ENCODE results near the gene PTMS. TPM values are rescaled to one million over a fixed set of nuclear protein-coding genes. Genes with fewer than 3 reads are reported as not detected.

PTMS gene
- total and polyA plus RNA-seq, 2 experiments from 2014 or later, result 111 to 238 TPM

DNA sequence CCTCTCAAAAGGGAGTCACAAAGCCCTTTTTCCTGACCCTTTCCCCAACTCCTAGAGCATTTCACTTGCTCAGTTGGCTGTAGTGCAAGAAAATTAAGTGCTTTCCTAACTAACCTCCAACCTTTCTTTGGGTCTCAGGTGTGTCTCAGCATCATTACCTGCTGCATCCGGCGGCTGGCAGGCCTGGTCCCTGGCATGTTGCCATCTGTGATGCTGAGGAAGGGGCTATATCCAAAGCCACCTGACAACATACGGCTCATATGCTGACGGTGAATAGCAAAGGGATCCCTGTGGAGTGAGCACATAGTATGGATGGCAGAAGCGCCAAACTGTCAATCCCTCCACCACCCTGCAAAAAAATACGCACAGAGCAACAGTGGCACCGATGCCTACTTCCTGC is 14.4 kb upstream of the PTMS start:
- Mint-ChIP-seq H3K4me1 (peaks cover 19% of the 10 kb centered on the region), H3K27me3 (ENCODE audit: insufficient read depth, low read depth, poor library complexity) (peaks cover 19% of the 10 kb centered on the region), H3K27ac (peak overlapping the region; percentile 93; the same call in 1 of the 2 replicates), H3K4me3 (peak overlapping the region; percentile 91), H3K36me3 (ENCODE audit: low read depth) (peaks cover 54% of the 10 kb centered on the region), H3K9me3 (no peaks in the 10 kb centered on the region)
- TF ChIP-seq EZH2phosphoT487 (IDR thresholded peaks at IDR 0.05; ENCODE audit: unreplicated experiment), result no peak
- TF ChIP-seq EZH2 (IDR thresholded peaks at IDR 0.05; ENCODE audit: low read depth, unreplicated experiment), result no peak
- TF ChIP-seq, protein P1, sequence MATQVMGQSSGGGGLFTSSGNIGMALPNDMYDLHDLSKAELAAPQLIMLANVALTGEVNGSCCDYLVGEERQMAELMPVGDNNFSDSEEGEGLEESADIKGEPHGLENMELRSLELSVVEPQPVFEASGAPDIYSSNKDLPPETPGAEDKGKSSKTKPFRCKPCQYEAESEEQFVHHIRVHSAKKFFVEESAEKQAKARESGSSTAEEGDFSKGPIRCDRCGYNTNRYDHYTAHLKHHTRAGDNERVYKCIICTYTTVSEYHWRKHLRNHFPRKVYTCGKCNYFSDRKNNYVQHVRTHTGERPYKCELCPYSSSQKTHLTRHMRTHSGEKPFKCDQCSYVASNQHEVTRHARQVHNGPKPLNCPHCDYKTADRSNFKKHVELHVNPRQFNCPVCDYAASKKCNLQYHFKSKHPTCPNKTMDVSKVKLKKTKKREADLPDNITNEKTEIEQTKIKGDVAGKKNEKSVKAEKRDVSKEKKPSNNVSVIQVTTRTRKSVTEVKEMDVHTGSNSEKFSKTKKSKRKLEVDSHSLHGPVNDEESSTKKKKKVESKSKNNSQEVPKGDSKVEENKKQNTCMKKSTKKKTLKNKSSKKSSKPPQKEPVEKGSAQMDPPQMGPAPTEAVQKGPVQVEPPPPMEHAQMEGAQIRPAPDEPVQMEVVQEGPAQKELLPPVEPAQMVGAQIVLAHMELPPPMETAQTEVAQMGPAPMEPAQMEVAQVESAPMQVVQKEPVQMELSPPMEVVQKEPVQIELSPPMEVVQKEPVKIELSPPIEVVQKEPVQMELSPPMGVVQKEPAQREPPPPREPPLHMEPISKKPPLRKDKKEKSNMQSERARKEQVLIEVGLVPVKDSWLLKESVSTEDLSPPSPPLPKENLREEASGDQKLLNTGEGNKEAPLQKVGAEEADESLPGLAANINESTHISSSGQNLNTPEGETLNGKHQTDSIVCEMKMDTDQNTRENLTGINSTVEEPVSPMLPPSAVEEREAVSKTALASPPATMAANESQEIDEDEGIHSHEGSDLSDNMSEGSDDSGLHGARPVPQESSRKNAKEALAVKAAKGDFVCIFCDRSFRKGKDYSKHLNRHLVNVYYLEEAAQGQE (IDR thresholded peaks at IDR 0.05; ENCODE audit: unreplicated experiment), result no peak
- TF ChIP-seq, protein P2, sequence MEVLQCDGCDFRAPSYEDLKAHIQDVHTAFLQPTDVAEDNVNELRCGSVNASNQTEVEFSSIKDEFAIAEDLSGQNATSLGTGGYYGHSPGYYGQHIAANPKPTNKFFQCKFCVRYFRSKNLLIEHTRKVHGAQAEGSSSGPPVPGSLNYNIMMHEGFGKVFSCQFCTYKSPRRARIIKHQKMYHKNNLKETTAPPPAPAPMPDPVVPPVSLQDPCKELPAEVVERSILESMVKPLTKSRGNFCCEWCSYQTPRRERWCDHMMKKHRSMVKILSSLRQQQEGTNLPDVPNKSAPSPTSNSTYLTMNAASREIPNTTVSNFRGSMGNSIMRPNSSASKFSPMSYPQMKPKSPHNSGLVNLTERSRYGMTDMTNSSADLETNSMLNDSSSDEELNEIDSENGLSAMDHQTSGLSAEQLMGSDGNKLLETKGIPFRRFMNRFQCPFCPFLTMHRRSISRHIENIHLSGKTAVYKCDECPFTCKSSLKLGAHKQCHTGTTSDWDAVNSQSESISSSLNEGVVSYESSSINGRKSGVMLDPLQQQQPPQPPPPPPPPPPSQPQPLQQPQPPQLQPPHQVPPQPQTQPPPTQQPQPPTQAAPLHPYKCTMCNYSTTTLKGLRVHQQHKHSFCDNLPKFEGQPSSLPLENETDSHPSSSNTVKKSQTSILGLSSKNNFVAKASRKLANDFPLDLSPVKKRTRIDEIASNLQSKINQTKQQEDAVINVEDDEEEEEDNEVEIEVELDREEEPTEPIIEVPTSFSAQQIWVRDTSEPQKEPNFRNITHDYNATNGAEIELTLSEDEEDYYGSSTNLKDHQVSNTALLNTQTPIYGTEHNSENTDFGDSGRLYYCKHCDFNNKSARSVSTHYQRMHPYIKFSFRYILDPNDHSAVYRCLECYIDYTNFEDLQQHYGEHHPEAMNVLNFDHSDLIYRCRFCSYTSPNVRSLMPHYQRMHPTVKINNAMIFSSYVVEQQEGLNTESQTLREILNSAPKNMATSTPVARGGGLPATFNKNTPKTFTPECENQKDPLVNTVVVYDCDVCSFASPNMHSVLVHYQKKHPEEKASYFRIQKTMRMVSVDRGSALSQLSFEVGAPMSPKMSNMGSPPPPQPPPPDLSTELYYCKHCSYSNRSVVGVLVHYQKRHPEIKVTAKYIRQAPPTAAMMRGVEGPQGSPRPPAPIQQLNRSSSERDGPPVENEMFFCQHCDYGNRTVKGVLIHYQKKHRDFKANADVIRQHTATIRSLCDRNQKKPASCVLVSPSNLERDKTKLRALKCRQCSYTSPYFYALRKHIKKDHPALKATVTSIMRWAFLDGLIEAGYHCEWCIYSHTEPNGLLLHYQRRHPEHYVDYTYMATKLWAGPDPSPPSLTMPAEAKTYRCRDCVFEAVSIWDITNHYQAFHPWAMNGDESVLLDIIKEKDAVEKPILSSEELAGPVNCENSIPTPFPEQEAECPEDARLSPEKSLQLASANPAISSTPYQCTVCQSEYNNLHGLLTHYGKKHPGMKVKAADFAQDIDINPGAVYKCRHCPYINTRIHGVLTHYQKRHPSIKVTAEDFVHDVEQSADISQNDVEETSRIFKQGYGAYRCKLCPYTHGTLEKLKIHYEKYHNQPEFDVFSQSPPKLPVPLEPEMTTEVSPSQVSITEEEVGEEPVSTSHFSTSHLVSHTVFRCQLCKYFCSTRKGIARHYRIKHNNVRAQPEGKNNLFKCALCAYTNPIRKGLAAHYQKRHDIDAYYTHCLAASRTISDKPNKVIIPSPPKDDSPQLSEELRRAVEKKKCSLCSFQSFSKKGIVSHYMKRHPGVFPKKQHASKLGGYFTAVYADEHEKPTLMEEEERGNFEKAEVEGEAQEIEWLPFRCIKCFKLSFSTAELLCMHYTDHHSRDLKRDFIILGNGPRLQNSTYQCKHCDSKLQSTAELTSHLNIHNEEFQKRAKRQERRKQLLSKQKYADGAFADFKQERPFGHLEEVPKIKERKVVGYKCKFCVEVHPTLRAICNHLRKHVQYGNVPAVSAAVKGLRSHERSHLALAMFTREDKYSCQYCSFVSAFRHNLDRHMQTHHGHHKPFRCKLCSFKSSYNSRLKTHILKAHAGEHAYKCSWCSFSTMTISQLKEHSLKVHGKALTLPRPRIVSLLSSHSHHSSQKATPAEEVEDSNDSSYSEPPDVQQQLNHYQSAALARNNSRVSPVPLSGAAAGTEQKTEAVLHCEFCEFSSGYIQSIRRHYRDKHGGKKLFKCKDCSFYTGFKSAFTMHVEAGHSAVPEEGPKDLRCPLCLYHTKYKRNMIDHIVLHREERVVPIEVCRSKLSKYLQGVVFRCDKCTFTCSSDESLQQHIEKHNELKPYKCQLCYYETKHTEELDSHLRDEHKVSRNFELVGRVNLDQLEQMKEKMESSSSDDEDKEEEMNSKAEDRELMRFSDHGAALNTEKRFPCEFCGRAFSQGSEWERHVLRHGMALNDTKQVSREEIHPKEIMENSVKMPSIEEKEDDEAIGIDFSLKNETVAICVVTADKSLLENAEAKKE (CRISPR knock-in tag; IDR thresholded peaks at IDR 0.05), result no peak
- no peak for TF ChIP-seq POLR2AphosphoS5 (IDR thresholded peaks at IDR 0.05; ENCODE audit: low read depth)
- no peak for TF ChIP-seq STAT1 (IDR thresholded peaks at IDR 0.05; ENCODE audit: unreplicated experiment)
- no peak for TF ChIP-seq NANOG (IDR thresholded peaks at IDR 0.05; ENCODE audit: borderline replicate concordance)
- TF ChIP-seq, protein P3, sequence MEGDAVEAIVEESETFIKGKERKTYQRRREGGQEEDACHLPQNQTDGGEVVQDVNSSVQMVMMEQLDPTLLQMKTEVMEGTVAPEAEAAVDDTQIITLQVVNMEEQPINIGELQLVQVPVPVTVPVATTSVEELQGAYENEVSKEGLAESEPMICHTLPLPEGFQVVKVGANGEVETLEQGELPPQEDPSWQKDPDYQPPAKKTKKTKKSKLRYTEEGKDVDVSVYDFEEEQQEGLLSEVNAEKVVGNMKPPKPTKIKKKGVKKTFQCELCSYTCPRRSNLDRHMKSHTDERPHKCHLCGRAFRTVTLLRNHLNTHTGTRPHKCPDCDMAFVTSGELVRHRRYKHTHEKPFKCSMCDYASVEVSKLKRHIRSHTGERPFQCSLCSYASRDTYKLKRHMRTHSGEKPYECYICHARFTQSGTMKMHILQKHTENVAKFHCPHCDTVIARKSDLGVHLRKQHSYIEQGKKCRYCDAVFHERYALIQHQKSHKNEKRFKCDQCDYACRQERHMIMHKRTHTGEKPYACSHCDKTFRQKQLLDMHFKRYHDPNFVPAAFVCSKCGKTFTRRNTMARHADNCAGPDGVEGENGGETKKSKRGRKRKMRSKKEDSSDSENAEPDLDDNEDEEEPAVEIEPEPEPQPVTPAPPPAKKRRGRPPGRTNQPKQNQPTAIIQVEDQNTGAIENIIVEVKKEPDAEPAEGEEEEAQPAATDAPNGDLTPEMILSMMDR (conservative IDR thresholded peaks at IDR 0.05; ENCODE audit: low read depth in 2 of 2), result no peak
- TF ChIP-seq CREB1 (CRISPR knock-in tag; IDR thresholded peaks at IDR 0.05; ENCODE audit: low read depth), result no peak
- no peak for TF ChIP-seq ZNF331 (CRISPR knock-in tag; IDR thresholded peaks at IDR 0.05; ENCODE audit: low read depth)
- no peak for TF ChIP-seq JUNB (IDR thresholded peaks at IDR 0.05; ENCODE audit: unreplicated experiment)
- TF ChIP-seq, protein P4, sequence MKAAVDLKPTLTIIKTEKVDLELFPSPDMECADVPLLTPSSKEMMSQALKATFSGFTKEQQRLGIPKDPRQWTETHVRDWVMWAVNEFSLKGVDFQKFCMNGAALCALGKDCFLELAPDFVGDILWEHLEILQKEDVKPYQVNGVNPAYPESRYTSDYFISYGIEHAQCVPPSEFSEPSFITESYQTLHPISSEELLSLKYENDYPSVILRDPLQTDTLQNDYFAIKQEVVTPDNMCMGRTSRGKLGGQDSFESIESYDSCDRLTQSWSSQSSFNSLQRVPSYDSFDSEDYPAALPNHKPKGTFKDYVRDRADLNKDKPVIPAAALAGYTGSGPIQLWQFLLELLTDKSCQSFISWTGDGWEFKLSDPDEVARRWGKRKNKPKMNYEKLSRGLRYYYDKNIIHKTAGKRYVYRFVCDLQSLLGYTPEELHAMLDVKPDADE (IDR thresholded peaks at IDR 0.05), result no peak
- no peak for TF ChIP-seq ZNF114 (CRISPR knock-in tag; IDR thresholded peaks at IDR 0.05)
- H3K27ac ChIP-seq (ENCODE audit: low read depth), result no peak overlapping the region
- peaks cover 24% of the 10 kb centered on the region for H3K79me2 ChIP-seq (replicated peaks; ENCODE audit: insufficient read depth)
- peaks cover 15% of the 10 kb centered on the region; the same call in 1 of the 2 replicates for H4K20me1 ChIP-seq (replicated peaks; ENCODE audit: insufficient read depth)
- no peaks in the 10 kb centered on the region for H3K9me2 ChIP-seq (ENCODE audit: insufficient read depth)
- H3K4me2 ChIP-seq, result peak overlapping the region; percentile 98
- DNase-seq (ENCODE audit: low spot score), result no peak
- H3K4me3 ChIP-seq, result peak overlapping the region; percentile 97
- 0 out of 2 replicates have a peak, but pooled peaks cover 9% of the 10 kb centered on the region for H3F3A ChIP-seq (replicated peaks; ENCODE audit: low read depth)
- H2AFZ ChIP-seq, result no peak overlapping the region
- ATAC-seq, result no peak
- H3K36me3 ChIP-seq (ENCODE audit: insufficient read depth), result peaks cover 35% of the 10 kb centered on the region
- peaks cover 17% of the 10 kb centered on the region for H3K4me1 ChIP-seq (ENCODE audit: insufficient read depth)
- H3K27me3 ChIP-seq (ENCODE audit: insufficient read depth), result no peaks in the 10 kb centered on the region

All from GM23338 (cell line).